IPS-NIHi7 (cell line): ENCODE measurements around the gene WNT2.
"Not testable (repeated sequence)": the region's sequence is repeated elsewhere in the genome, so short reads cannot be mapped to it uniquely, and the experiment has no call there.

Experiments
- DNase-seq: peaks from one replicate; pipeline ENCODE4 v3.0.0; 2012; ENCODE audit warnings: mixed read lengths; ENCODE audit errors: extremely low spot score

WNT2 gene

GRCh38 chr7:117264716-117265115 lies 58.1 kb downstream of the WNT2 start:
- DNase-seq, result no peak

GRCh38 chr7:117262546-117262945 lies 60.3 kb downstream of the WNT2 start:
- DNase-seq, result no peak

GRCh38 chr7:117259615-117260014 lies 63.2 kb downstream of the WNT2 start:
- DNase-seq, result no peak

- DNase-seq, result no peak
Measured at GRCh38 chr7:117251687-117252086, 71.2 kb downstream of the WNT2 start.

GRCh38 chr7:117250801-117251200 lies 72.1 kb downstream of the WNT2 start:
- DNase-seq, result no peak

GRCh38 chr7:117250245-117250644 lies 72.6 kb downstream of the WNT2 start:
- DNase-seq, result no peak

GRCh38 chr7:117249696-117250095 lies 73.2 kb downstream of the WNT2 start:
- no peak for DNase-seq

- DNase-seq, result no peak
Measured at GRCh38 chr7:117248829-117249228, 74.0 kb downstream of the WNT2 start.

GRCh38 chr7:117247809-117248208 lies 75.0 kb downstream of the WNT2 start:
- no peak for DNase-seq

GRCh38 chr7:117245703-117246102 lies 77.2 kb downstream of the WNT2 start:
- DNase-seq, result not testable (repeated sequence)

- no peak for DNase-seq
Measured at GRCh38 chr7:117243390-117243789, 79.5 kb downstream of the WNT2 start.

- DNase-seq, result no peak
Measured at GRCh38 chr7:117241088-117241487, 81.8 kb downstream of the WNT2 start.

- no peak for DNase-seq
Measured at GRCh38 chr7:117238937-117239336, 83.9 kb downstream of the WNT2 start.

GRCh38 chr7:117238472-117238871 lies 84.4 kb downstream of the WNT2 start:
- DNase-seq, result no peak

- no peak for DNase-seq
Measured at GRCh38 chr7:117237646-117238045, 85.2 kb downstream of the WNT2 start.

GRCh38 chr7:117231047-117231359 lies 91.9 kb downstream of the WNT2 start:
- no peak for DNase-seq

- DNase-seq, result no peak
Measured at GRCh38 chr7:117230276-117231046, 92.4 kb downstream of the WNT2 start.

GRCh38 chr7:117229350-117229749 lies 93.5 kb downstream of the WNT2 start:
- no peak for DNase-seq

GRCh38 chr7:117227091-117227490 lies 95.8 kb downstream of the WNT2 start:
- no peak for DNase-seq

GRCh38 chr7:117225536-117225935 lies 97.3 kb downstream of the WNT2 start:
- DNase-seq, result no peak
